BLaER1 (cell line): ENCODE data around the gene UBL5.
"Not testable (repeated sequence)": the region's sequence is repeated elsewhere in the genome, so short reads cannot be mapped to it uniquely, and the experiment has no call there.

ENCODE experiments used
- H3K27ac ChIP-seq: shearing (Covaris generic); formaldehyde crosslinking; 2 replicates; pipeline ENCODE4 v1.8.1; 2022
- H3K27me3 ChIP-seq: shearing (Covaris generic); formaldehyde crosslinking; 2 replicates; pipeline ENCODE4 v1.8.1; 2022
- H3K36me3 ChIP-seq: shearing (Covaris generic); formaldehyde crosslinking; 2 replicates; pipeline ENCODE4 v1.8.1; 2022
- H3K4me1 ChIP-seq: shearing (Covaris generic); formaldehyde crosslinking; 2 replicates; pipeline ENCODE4 v1.8.1; 2022
- H3K4me2 ChIP-seq: shearing (Covaris generic); formaldehyde crosslinking; 2 replicates; pipeline ENCODE4 v1.8.1; 2022
- H3K4me3 ChIP-seq: shearing (Covaris generic); formaldehyde crosslinking; 2 replicates; pipeline ENCODE4 v1.8.1; 2022
- H3K9ac ChIP-seq: shearing (Covaris generic); formaldehyde crosslinking; 2 replicates; pipeline ENCODE4 v1.8.1; 2022
- H3K9me3 ChIP-seq: shearing (Covaris generic); formaldehyde crosslinking; 2 replicates; pipeline ENCODE4 v1.8.1; 2022
- H4K20me1 ChIP-seq: shearing (Covaris generic); formaldehyde crosslinking; 2 replicates; pipeline ENCODE4 v1.8.1; 2022
- Cebpa-rat ChIP-seq: shearing (Covaris generic); IDR thresholded peaks from 2 replicates; pipeline ENCODE4 v1.8.1; 2022

UBL5 gene

GRCh38 chr19:9835507-9835949, 7.8 kb downstream of the UBL5 start:
- no peaks in the 10 kb centered on the region for H3K9me3 ChIP-seq
- peaks cover 44% of the 10 kb centered on the region for H4K20me1 ChIP-seq
- H3K27me3 ChIP-seq: no peaks in the 10 kb centered on the region
- H3K27ac ChIP-seq: peak overlapping the region; percentile 85
- H3K9ac ChIP-seq: peak overlapping the region; percentile 91
- TF ChIP-seq Cebpa-rat: no peak
- peaks cover 53% of the 10 kb centered on the region for H3K36me3 ChIP-seq
- H3K4me1 ChIP-seq: peaks cover 19% of the 10 kb centered on the region
- peak overlapping the region; percentile 93 for H3K4me2 ChIP-seq
- H3K4me3 ChIP-seq: peak overlapping the region; percentile 96

GRCh38 chr19:9836021-9836420, 8.3 kb downstream of the UBL5 start:
- Histone ChIP-seq H3K9ac (peak overlapping the region; percentile 91), H3K27me3 (no peaks in the 10 kb centered on the region), H3K9me3 (no peaks in the 10 kb centered on the region), H3K4me3 (peak overlapping the region; percentile 96), H3K27ac (peak overlapping the region; percentile 85), H3K36me3 (peaks cover 53% of the 10 kb centered on the region), H3K4me2 (peak overlapping the region; percentile 93), H4K20me1 (peaks cover 43% of the 10 kb centered on the region), H3K4me1 (peaks cover 19% of the 10 kb centered on the region)
- no peak for TF ChIP-seq Cebpa-rat

- Histone ChIP-seq H3K4me1 (peaks cover 19% of the 10 kb centered on the region), H3K27me3 (no peaks in the 10 kb centered on the region), H3K4me3 (no peak overlapping the region), H3K36me3 (peaks cover 65% of the 10 kb centered on the region), H3K4me2 (no peak overlapping the region), H3K27ac (no peak overlapping the region), H3K9ac (no peak overlapping the region), H4K20me1 (peaks cover 60% of the 10 kb centered on the region), H3K9me3 (no peaks in the 10 kb centered on the region)
- TF ChIP-seq Cebpa-rat: no peak
Measured at GRCh38 chr19:9838324-9838723, 10.6 kb downstream of the UBL5 start.

- H3K4me3 ChIP-seq: no peak overlapping the region
- TF ChIP-seq Cebpa-rat: no peak
- H3K36me3 ChIP-seq: peaks cover 76% of the 10 kb centered on the region
- no peak overlapping the region for H3K9ac ChIP-seq
- H3K4me2 ChIP-seq: no peak overlapping the region
- H3K27ac ChIP-seq: no peak overlapping the region
- H4K20me1 ChIP-seq: peaks cover 64% of the 10 kb centered on the region
- no peaks in the 10 kb centered on the region for H3K9me3 ChIP-seq
- H3K4me1 ChIP-seq: peaks cover 15% of the 10 kb centered on the region
- no peaks in the 10 kb centered on the region for H3K27me3 ChIP-seq
Measured at GRCh38 chr19:9839415-9839814, 11.7 kb downstream of the UBL5 start.

- Histone ChIP-seq H3K27me3 (no peaks in the 10 kb centered on the region), H3K4me1 (no peaks in the 10 kb centered on the region), H3K4me2 (no peak overlapping the region), H3K4me3 (no peak overlapping the region), H3K9ac (no peak overlapping the region), H3K36me3 (peaks cover 100% of the 10 kb centered on the region), H3K9me3 (no peaks in the 10 kb centered on the region), H3K27ac (no peak overlapping the region), H4K20me1 (peaks cover 80% of the 10 kb centered on the region)
- TF ChIP-seq Cebpa-rat: no peak
Measured at GRCh38 chr19:9842834-9843625, 15.3 kb downstream of the UBL5 start.

GRCh38 chr19:9843626-9844273, 16.0 kb downstream of the UBL5 start:
- not testable (repeated sequence) for H3K27ac ChIP-seq, H3K4me3 ChIP-seq, H3K9ac ChIP-seq, H3K4me2 ChIP-seq, H3K4me1 ChIP-seq, H3K27me3 ChIP-seq, H3K9me3 ChIP-seq
- H4K20me1 ChIP-seq: peaks cover 81% of the 10 kb centered on the region
- peaks cover 100% of the 10 kb centered on the region for H3K36me3 ChIP-seq

- TF ChIP-seq Cebpa-rat: no peak
- H3K9ac ChIP-seq: no peak overlapping the region
- no peak overlapping the region for H3K4me2 ChIP-seq
- no peaks in the 10 kb centered on the region for H3K4me1 ChIP-seq
- no peaks in the 10 kb centered on the region for H3K27me3 ChIP-seq
- H3K36me3 ChIP-seq: peaks cover 91% of the 10 kb centered on the region
- no peak overlapping the region for H3K27ac ChIP-seq
- no peaks in the 10 kb centered on the region for H3K9me3 ChIP-seq
- H4K20me1 ChIP-seq: peaks cover 81% of the 10 kb centered on the region
- H3K4me3 ChIP-seq: no peak overlapping the region
Measured at GRCh38 chr19:9847087-9847671, 19.5 kb downstream of the UBL5 start.

GRCh38 chr19:9848060-9848459, 20.3 kb downstream of the UBL5 start:
- Histone ChIP-seq H3K4me1 (no peaks in the 10 kb centered on the region), H3K9me3 (no peaks in the 10 kb centered on the region), H3K27me3 (no peaks in the 10 kb centered on the region), H3K27ac (no peak overlapping the region), H3K36me3 (peaks cover 83% of the 10 kb centered on the region), H3K4me2 (no peak overlapping the region), H3K4me3 (no peak overlapping the region), H3K9ac (no peak overlapping the region), H4K20me1 (peaks cover 73% of the 10 kb centered on the region)
- no peak for TF ChIP-seq Cebpa-rat

- Histone ChIP-seq H3K27ac (no peak overlapping the region), H4K20me1 (peaks cover 66% of the 10 kb centered on the region), H3K4me1 (no peaks in the 10 kb centered on the region), H3K4me2 (no peak overlapping the region), H3K9me3 (no peaks in the 10 kb centered on the region), H3K9ac (no peak overlapping the region), H3K4me3 (no peak overlapping the region), H3K27me3 (no peaks in the 10 kb centered on the region), H3K36me3 (peaks cover 80% of the 10 kb centered on the region)
- no peak for TF ChIP-seq Cebpa-rat
Measured at GRCh38 chr19:9848762-9849161, 21.0 kb downstream of the UBL5 start.

- Histone ChIP-seq H4K20me1 (peaks cover 55% of the 10 kb centered on the region), H3K4me2 (no peak overlapping the region), H3K36me3 (peaks cover 79% of the 10 kb centered on the region), H3K9ac (no peak overlapping the region), H3K4me1 (no peaks in the 10 kb centered on the region), H3K27me3 (no peaks in the 10 kb centered on the region), H3K4me3 (no peak overlapping the region), H3K9me3 (no peaks in the 10 kb centered on the region), H3K27ac (no peak overlapping the region)
- no peak for TF ChIP-seq Cebpa-rat
Measured at GRCh38 chr19:9849791-9850190, 22.1 kb downstream of the UBL5 start.
